Pons (tissue), 1 donor: ENCODE data around the gene MYO7B.

ENCODE experiments used
- DNase-seq: peaks from one replicate; pipeline ENCODE4 v3.0.0-alpha.2; 2016; ENCODE audit warnings: low spot score

MYO7B gene

DNA sequence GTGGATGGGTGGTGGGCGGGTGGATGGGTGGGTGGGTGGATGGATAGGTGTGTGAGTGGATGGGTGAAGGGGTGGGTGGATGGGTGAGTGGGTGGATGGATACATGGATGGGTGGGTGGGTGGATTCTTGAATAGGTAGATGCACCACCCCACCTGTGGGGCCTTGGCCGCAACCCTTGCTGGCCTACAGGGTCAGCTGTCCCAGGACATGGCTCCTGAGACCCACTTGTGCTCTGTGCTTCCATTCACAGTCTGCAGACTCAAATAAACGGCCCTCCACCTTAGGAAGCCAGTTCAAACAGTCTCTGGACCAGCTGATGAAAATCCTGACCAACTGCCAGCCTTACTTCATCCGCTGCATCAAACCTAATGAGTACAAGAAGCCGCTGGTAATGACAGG lies 54.4 kb downstream of the MYO7B start:
- no peak for DNase-seq

DNA sequence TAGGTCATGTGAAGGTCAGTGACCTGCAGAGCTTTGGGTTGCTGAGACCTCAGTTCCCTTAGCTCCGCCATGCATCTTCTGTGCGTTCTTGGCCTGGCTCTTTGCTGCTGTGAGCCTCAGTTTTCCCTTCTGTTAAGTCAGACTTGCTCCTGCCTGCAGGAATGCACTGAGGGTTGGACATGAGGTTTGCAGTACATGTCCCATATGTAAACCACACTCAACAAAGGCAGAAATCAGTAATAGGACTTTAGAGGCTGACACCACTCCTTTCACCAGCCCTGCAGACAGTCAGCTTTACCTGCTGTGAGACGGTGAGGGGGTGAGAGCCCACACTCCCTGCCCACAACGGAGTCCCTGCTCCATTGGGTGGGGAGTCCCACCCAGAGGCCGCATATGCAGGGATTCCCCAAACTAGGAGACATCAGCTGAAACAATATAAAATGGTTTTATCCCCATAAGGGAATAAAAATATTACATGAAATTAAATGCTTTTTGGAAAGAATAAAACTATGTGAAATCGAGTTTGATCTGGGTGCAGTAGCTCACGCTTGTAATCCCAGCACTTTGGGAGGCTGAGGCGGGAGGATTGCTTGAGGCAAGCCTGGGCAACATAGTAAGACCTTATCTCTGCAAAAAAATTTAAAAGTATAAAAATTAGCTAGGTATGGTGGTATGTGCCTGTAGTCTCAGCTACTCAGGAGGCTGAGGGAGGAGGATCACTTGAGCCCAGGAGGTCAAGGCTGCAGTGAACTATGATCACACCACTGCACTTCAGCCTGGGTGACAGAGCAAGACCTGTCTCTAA lies 55.1 kb downstream of the MYO7B start:
- no peak for DNase-seq

DNA sequence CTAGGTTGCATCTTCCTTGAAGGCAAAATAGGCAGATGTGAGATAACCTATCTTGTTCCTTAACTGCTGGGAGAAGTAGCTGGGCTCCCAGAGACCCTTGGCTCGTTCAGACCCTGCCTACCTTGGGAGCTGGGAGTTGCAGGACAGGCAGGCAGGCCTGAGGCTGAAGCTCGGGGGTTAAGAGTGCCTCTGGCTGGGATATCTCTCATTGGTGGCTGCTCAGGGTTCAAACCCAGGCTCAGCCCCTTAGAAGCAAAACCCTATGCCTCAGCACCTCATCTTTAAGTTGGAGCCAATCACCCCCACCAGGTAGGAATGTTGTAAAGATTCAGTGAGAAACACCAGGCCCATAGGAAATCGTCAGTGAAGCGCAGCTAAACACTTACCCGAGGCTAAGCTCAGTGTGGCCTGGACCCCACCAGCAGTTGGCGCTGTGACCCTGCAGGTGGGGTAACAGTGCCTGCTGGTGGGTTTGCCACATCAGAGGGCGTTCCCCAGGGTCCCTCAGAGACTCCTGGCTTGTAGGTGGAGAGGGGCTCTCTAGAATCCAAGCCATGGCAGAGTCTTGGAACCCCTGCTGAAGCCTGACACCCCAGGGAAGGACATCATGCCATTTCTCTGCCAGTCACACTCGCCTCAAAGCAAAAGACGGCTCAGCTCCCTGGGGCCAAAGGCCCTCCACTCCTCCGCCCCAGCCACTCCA lies 55.9 kb downstream of the MYO7B start:
- peak; percentile 57 for DNase-seq

DNA sequence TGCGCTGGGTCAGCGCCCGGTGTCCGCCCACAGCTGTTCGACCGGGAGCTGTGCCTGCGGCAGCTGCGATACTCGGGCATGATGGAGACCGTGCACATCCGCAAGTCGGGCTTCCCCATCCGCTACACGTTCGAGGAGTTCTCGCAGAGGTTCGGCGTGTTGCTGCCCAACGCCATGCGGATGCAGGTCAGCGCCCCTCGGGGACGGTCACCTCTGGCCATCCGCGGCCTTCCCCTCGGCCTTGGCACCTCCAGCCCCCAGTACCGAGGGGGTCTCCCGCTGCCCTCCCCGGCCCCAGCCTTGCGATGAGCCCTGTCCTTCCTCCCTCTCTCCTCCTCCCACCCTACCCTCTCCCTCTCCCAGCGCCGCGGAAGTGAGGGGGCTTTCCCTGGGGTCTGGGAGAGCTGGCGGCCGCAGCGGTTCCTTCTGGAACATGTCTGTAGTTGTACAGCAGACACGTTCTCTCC lies 57.3 kb downstream of the MYO7B start:
- no peak for DNase-seq

DNA sequence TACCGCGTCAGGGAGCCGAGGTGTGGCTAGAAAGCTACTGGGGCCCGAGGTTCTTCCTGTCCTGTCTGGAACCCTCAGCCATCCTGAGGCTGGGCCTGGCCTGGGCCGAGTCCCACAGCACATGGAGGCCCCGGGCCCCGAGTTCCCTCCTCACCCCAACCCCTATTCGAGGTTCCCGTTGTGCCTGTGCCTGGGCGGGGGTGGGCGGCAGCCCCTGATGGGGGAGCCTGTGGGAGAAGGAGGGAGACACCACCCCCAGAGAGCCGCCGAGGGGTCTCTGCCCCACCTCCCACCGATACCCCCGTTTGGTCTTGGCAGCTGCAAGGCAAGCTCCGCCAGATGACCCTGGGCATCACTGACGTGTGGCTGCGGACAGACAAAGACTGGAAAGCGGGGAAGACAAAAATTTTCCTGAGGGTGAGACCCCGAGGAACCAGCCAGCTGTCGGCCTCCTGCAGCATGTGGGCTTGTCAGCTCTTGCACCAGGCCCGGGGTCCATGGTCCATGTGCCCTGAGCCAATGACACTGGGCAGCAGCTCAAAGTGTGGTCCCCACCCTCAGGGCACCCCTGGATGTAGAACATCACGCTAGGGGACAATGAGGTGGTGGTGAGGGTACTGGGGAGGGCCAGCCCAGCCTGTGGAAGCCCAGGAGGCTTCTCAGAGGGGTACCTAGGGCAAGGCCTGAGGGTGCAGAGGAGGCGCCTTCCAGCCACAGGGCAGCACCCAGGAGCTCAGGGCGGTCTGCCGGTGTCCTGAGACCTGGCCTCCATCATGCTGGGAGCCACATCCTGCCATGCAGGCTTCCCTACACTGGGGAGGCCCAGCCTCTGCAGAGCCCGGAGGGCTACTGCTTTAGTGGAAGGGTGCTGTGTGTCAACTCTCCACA lies 58.0 kb downstream of the MYO7B start:
- DNase-seq, result no peak

DNA sequence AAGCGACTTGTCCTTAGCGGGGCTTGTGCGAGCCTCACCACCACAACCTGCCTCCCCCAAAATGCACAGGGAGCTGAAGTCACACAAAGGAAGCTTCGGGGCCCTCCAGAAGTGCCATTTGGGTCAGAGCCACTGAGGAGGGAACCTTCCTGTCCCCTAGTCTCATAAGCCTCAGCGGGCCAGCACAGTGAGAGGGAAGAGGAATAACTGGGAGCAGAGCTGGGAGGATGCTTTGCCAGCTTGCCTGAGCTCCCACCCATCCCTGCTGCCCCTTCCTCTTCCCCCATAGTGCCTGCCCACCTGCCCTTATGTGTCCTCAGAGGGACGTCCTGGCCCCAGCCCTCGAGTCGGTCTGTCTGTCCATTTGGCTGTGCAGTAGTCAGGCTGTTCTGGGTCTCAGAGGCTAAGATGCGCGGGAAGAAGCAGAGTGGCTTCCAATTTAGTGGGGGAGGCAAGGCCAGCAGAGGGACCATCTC lies 58.7 kb downstream of the MYO7B start:
- no peak for DNase-seq

DNA sequence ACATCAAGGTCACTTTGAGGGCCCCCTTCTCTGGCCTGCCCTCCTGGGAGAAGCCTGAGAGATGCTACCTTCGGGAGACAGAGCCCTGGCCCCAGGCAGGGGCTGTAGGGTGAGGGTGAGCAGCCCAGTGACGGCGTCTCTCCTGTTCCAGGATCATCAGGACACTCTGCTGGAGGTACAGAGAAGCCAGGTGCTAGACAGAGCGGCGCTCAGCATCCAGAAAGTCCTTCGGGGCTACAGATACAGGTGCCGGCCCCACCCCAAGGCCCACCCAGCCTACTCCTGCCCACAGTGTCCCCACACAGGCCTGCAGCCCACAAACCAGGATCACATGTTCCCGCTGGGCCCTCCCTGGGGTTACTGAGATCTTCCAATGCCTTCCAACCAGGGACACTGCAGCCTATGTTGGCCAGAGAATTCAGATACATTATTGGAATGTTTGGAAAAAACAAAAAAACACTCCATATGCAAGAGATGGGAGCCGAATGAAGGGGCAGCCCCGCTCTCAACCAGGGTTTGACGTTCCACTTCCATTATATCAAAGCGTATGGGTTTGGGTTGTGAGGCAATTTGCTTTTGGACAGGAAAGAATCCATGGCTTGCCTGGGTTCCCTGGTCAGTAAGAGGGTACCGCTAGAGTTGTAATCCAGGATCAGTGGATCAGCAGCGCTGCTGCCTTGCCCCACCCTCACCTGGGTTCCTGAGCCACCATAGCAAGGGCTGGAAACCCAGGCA lies 61.0 kb downstream of the MYO7B start:
- DNase-seq, result no peak

DNA sequence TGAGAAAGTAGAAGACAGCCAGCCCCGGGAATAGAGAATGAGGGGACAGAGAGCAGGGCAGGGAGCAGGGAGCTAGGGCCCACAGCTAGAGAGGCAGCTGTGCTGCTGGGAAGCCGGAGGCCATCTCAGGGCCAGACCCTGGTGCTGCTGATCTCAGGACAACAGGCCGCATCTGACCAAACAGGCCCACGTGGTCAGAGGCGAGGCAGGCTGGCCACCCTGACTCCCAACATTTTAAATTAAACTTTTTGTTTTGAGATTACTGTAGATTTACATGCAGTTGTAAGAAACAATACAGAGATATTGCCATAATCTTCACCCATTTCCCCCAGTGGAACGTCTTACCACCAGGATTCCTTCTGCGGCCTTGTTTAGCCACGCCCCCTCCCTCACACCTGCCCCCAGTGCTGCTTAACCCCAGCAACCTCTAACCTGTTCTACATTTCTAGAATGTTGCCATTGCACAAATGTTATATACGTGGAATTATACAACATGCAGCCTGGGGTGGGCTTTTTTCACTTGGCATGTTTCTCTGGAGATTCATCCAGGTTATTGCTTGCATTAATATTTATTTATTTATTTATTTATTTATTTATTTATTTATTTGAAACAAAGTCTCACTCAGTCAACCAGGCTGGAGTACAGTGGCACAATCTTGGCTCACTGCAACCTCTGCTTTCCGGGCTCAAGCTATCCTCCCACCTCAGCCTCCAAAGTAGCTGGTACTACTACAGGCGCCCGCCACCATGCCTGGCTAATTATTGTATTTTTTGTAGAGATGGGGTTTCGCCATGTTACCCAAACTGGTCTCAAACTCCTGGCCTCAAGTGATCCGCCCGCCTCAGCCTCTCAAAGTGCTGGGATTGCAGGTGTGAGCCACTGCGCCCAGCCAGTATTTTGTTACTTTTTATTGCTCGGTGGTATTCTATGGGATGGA lies 61.8 kb downstream of the MYO7B start:
- DNase-seq, result no peak

DNA sequence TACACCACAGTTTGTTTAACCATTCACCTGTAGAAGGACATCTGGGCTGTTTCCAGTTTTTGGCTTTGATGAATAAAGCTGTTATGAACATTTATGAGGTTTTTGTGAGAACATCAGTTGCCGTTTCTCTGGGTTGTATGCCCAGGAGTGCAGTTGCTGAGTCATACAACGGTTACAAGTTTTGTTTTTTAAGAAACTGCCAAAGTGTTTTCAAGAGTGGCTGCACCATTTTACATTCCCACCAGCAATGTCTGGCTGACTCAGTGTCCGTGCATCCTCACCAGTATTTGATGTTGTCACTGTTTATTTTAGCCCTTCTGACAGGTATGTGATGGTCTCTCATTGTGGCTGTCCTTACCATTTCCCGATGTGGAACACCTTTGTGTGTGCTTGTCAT lies 62.5 kb downstream of the MYO7B start:
- no peak for DNase-seq

DNA sequence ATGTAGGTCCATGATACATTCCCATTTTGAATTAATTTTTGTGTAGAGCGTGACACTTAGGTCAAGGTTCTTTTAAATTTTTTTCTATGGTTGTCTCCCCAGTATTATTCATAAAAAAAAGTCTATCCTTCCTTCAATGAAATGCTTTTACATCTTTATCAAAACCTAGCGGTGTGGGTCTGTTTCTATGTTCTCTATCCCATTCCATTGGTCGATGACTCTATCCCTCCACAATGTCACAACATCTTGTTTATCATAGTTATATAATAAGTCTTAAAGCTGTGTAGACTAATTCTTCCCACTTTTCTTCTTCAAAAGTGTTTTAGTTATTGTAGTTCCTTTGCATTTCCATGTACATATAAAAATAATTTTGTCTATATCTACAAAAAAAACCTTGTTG lies 63.2 kb downstream of the MYO7B start:
- DNase-seq, result no peak

DNA sequence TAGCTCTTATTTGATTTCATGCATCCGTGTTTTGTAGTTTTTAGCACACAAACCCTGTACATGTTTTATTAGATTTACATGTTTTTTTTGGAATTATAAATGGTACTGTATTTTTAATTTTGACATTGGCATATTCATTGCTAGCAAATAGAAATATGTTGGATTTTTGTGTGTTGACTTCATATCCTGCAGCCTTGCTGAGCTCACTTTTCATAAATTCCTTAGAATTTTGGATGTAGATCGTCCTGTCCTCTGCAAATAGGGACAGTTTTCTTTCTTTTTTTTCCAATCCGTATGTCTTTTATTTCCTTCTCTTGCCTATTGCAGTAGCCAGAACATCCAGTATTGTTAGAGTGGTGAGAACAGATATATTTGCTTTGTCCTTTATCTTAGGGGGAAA lies 63.7 kb downstream of the MYO7B start:
- DNase-seq, result no peak

DNA sequence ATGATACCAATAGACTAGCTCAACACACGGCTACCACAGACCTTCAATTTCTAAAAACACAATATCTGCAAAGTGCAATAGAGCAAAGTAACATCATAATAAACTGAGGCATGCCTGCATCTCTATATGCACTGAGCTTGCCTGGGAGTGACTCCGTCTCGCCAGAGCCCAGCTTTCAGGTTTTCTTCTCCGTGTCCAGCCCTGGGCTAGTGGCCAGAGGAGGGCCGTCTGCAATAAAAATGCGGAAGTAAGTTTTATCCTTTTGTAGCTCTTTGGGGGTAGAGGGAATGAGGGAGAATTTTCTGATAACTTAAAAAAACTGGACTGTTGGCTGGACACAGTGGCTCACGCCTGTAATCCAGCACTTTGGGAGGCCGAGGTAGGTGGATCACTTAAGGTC lies 69.5 kb downstream of the MYO7B start:
- no peak for DNase-seq

DNA sequence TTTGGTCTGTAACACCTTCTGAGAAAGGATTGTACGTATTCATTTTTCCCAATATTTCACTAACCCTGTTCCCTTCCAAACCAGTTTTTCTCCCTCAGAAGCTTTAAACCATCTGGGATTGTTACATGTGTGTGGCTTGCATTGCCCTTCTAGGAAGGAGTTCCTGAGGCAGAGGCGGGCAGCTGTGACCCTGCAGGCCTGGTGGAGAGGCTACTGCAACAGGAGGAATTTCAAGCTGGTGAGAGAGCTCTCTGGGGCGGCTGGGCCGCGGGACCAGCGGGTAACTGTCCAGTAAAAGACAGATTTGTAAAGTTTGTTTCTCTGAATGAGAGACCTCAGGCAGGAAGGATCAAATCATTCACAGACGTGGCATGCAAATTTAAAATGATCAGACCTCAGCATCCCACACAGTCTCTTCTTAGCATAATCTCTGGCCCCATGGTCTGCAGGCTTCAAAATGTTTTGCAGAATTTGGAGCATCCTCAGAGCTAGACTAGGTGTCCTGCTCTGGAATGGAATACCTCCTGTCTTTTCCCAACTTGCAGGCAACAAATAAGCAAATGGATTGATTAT lies 70.3 kb downstream of the MYO7B start:
- no peak for DNase-seq

DNA sequence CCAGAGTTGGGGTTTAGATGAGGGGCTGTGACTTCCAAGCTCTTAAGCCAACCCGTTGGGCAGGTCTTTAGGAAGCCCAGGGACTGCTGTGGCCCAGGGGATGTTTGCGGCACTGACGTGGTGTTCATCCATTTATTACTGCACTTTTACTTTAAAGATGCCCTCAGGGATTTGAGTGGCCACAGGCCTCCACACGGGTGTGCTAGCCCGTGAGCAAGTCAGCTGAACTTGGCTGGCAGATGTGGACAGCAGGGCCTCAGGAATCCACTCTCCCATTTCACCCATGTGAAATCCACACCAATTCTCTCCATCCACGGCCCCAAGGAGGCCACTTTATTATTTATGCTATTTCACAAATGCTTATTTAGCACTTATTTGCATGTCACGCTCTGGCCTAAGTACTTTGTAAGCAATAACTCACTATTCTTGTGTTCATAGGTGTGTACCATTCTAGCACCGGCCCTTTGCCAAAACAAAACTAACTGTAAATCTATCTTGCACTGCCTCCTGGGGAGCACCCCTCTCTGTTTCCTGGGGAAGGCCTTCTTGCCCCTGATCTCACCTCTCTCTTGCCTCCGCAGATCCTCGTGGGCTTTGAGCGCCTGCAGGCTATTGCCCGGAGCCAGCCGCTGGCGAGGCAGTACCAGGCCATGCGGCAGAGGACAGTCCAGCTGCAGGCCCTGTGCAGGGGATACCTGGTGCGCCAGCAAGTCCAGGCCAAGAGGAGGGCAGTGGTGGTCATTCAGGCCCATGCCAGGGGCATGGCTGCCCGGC lies 71.3 kb downstream of the MYO7B start:
- no peak for DNase-seq

DNA sequence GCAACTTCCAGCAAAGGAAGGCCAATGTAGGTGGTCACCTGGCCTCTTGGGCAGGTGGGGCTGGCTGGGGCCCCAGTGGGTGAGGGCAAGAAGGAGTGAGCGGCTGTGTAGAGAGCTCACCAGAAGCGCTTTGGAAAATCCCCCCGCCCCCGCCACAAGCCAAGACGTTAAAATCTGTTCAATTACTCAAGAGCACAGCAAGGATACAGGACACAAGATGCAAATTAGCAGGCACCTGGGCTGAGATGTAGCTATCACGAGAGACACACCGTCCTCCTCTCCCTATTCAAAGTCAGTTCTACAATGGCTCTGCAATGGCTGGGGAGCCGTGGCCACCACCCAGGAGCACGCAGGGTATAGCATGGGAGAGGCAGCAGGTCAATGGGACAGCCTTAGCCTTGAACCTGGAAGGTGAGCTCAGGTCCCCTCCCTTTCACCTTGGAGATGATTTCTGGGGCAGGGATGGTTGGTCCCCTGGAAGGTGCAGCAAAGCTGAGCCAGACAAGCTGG lies 72.0 kb downstream of the MYO7B start:
- no peak for DNase-seq

DNA sequence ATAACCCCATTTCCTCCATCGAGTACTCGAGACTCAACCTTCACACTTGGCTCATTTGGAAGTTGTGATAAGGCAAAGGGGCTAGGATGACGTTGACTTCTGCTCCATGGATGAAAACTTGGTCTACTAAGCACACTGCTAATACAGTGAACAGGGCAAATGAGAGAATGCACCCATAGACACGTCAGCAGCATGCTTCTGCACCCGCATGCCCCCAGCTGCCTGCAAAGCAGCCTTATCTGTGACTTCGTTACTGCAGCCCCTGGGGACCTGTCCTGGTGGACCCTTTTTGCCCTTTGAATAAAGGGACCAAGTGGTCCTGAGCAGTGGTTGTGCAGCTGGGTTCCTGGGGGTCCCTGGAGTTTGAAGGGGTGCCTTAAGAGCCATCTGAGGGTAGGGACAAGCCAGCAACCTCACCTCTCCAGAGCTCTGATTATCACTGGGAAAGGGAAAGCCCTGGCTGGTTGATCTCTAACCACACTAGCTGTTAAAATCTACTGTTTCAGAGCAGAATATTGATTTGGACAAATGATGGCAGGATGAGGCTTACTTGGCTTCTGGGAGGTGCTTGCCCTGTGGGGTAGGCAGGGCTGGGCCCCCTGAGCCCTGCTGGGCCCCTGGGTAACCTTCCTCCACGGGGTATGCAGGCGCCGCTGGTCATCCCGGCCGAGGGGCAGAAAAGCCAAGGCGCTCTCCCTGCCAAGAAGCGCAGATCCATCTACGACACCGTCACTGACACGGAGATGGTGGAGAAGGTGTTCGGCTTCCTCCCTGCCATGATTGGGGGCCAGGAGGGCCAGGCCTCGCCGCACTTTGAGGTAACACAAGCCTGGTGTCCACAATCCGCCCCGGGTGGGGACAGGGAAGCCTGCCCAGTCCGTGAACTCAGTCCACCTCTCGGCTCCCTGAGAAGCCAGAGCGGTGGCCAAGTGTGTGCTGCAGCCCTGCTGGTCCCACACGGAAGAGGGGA lies 72.9 kb downstream of the MYO7B start:
- no peak for DNase-seq

DNA sequence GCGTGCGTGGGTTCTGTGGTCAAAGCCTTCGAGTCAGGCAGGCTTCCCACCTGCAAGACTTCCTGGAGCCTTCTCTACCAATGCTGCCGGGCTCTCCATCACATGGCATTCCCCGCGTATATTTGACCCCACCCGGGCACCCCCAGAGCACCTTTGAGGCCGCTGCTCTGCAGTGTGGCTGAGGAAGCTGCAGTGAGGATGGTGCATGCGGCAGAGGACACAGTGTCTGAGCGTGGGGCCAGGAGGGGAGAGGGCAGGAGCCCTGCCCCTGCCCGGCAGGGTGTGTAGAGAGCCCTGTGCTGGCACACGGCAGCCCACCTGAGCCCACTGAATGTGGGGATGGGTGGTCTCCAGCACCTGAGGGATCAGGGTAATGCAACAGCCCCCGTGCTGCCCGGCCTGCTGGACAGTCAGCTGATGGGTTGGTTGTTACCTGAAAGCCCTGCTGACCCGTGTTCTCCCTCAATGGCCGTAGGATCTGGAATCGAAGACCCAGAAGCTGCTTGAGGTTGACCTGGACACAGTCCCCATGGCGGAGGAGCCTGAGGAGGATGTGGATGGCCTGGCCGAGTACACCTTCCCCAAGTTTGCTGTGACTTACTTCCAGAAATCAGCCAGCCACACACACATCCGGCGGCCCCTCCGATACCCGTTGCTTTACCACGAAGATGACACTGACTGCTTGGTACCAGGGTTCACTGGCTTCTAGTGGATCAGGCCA lies 73.7 kb downstream of the MYO7B start:
- no peak for DNase-seq
